Neural progenitor cell (in vitro differentiated cells): Measurements from ENCODE around the gene STUB1.

Experiments used
- EZH2 ChIP-seq: fragments of 200-600 bp; sonication (generic); IDR thresholded peaks from 2 replicates; pipeline ENCODE4 v1.6.1; 2017; ENCODE audit warnings: antibody characterized with exemption, mild to moderate bottlenecking, moderate library complexity
- TF ChIP-seq, protein P1 (sequence below): fragments of 200-600 bp; sonication (generic); IDR thresholded peaks from 2 replicates; pipeline ENCODE4 v1.5.1; 2017; ENCODE audit warnings: antibody characterized with exemption, mild to moderate bottlenecking

DNA sequence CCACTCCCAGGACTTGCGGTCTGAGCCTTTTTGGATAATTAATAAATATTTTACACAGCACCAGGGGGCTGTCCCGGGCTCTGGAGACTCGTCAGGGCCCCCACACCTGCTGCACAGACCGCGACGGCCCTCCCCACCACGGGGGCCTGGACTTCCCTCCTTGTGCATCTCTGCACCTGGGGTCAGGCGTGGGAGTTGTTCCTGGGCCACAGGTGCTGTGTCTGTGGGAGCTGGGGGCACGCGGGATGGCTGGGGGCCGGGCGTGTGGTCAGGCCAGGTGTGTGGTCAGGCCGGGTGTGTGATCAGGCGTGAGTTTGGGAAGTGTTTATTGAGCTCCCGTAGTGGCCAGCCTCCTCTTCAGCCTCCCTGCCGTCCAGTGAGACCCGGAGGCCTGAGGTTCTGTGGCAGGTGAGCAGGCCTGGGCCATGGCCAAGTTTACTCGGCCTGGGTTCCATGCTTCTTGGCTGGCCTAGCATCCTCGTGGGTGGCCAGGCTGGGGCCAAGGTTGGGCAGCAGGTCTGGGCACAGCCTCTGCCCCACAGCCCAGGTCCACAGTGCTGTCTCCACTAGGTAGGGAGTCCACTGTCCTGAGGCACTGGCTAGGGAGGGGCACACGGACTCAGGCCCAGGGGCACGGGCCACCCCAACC, 1.9 kb upstream of the STUB1 start:
- TF ChIP-seq, protein P1, sequence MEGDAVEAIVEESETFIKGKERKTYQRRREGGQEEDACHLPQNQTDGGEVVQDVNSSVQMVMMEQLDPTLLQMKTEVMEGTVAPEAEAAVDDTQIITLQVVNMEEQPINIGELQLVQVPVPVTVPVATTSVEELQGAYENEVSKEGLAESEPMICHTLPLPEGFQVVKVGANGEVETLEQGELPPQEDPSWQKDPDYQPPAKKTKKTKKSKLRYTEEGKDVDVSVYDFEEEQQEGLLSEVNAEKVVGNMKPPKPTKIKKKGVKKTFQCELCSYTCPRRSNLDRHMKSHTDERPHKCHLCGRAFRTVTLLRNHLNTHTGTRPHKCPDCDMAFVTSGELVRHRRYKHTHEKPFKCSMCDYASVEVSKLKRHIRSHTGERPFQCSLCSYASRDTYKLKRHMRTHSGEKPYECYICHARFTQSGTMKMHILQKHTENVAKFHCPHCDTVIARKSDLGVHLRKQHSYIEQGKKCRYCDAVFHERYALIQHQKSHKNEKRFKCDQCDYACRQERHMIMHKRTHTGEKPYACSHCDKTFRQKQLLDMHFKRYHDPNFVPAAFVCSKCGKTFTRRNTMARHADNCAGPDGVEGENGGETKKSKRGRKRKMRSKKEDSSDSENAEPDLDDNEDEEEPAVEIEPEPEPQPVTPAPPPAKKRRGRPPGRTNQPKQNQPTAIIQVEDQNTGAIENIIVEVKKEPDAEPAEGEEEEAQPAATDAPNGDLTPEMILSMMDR: no peak
- no peak for TF ChIP-seq EZH2
